CD4-positive, alpha-beta T cell treated with Interferon alpha-2 for 1 hour (primary cell): Measurements from ENCODE around the gene CKS2.

Experiments used
- DNase-seq, 2 donors: peaks; one replicate each; pipeline ENCODE4 v3.0.0-alpha.2; 2020 to 2022

The CKS2 gene

DNA sequence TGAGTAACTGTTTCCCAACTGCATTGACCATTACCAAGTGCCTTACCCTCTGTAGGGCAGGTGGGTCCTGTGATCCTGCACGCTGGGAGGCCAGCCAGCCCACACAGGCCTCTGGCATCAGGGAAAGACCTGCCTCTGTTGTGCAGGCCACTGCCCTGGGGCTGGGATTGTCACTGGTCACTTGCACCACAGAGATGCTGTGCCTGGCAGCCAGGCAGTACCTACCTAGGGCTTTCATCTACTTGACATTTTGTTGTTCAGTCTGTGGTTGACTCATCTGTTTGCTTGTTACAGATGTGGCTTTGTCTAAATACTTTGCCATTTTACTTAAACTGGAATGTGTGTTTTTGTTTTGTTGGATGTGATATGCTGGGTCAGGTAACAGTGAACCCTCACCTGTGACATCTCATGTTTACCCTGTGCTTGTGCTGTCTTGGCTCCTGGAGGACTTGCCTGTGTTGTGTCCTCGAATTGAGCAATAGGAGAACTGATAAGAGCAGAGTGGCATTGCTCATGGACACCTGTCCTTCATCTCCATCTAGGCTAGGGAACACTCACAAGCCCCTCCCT, 40.1 kb downstream of the CKS2 start:
- no peak for DNase-seq

DNA sequence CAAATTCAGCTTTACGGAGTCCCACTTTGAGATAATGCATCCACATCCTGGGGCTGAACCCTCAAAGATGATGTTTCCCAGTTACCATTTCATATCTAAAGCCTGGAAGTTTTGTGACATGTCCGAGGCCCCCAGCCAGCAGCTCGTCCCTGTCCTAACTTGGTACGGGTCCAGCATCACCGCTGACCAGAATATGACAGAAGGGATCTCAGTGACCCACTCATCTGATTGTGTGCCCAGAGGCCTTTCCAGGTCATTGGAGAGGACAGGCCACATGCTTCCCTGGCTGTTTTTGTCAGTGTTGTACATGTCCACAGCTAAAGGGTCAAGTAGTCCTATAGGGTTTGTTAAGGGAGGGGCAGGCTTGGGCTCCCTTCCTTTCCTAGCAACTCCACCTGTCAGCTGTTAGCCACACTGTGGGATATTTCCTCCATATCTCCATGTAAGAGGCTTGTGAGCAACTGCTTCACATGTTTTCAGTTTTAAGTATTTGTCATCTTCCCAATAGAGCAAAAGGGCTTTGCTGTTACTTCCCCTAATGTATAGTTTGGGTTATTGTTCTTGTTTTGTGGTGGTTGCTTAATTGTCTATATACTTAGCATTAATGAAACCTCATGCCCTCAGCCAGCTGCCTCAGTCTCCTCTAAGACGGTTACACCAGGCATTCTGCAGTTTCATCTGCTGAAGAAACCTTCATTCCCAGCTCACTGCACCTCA, 40.7 kb downstream of the CKS2 start:
- DNase-seq = no peak

DNA sequence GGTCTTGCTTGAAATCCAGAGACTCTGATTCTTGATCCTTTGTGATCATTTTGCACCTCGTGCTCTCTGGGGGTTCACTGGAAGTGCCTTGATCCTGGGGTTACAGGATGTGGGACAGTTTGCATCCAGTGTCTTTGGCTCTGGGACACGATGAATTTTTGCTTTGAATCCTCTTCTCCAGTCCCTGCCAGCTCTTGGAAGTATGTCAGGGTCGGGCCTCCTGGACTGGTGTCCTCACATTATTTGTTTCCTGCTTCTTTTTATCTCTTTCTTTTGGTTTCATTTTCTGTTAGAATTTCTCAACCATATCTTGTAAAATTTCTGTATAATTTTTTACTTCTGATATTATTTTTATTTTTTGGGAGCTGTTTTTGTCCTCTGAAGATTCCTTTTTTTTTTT, 41.5 kb downstream of the CKS2 start:
- no peak for DNase-seq

DNA sequence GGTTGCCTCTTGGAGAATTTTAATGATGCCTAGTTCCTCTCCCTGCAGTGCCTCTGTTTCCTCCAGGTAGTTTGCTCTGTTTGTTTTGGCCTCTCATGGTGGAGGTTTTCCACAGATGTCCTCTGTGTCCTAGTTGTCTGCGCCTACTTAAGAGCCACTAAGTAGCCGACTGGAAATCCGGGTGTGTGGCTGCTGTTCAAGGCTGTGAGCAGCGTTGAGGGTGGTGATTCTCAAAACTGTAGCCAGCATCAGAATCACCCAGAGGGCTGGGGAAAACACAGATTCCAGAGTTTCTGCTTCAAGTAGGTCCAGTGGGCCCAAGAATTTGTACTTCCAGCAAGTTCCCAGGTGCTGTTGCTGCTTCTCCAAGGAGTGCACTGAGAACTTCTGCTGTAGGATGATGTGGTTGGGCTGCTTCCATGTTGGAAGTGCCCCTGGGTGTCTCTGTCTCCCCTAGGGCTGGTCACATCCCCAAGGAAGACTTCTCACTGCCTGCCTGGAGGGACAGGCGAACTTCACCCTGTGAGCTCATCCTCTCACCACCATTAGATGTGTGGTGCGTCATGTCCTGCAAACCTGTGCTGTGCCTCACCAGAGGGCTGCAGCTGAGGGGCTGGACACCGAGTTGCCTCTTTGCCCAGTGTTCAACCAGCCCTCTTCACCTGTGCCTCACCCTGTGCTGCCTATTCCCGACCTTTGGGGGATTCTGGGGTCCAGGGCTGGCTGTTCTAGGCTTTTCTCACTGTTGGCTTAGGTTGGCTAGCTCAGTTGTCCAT, 42.1 kb downstream of the CKS2 start:
- DNase-seq = no peak

DNA sequence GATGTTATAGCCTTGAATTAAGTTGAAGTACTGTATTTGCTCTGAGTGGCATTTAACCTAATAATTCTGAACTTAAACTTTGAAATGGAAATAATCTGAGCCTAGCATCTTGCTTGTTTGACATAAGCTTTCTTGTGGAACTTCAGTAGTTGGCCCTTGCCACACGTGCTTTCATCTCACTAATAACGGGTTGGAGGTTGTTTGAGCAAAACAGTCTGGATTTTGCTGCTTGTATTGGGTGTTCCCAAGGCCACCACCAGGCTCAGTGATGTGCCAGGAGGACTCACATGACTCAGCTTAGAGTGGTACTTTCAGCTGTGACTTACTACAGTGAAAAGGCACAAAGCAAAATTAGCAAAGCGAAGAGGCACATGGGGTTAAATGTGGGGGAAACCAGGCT, 43.0 kb downstream of the CKS2 start:
- no peak for DNase-seq

DNA sequence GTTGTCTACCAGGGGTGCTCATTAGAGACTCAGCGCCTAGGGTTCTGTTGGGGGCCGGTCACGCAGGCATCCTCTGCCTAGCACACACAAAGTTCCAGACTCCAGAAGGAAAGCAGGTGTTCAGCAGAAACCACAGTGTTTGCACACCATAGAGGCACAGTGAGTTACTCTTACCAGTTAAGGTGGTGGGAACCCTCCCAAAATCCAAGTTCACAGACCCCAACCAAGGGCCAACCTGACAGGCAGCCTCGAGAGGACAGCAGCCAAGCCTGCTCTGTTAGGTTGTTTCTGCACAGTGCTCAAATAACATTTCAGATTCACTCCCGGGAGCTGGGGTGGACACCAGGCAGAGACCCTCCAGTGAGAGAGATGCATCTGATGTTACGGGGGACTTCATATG, 43.5 kb downstream of the CKS2 start:
- no peak for DNase-seq

DNA sequence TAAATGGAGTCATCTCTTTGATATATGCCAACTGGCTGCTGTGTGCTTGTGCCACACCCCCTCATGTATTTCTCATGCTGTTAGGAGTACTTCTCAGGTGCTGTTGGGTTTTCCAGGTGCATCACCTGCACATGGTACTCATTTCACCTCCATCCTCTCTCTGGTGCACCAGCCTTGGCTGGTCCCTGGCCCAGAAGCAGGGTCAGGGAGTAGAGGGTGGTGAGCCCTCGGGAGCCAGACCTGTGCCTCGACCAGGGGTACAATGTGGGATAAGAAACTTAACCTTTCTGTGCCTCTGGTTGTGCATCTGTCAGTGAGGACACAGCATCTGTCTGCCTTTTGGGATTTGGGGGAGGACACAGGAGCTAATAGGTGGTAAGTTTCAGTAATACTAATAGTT, 45.8 kb downstream of the CKS2 start:
- DNase-seq = no peak

DNA sequence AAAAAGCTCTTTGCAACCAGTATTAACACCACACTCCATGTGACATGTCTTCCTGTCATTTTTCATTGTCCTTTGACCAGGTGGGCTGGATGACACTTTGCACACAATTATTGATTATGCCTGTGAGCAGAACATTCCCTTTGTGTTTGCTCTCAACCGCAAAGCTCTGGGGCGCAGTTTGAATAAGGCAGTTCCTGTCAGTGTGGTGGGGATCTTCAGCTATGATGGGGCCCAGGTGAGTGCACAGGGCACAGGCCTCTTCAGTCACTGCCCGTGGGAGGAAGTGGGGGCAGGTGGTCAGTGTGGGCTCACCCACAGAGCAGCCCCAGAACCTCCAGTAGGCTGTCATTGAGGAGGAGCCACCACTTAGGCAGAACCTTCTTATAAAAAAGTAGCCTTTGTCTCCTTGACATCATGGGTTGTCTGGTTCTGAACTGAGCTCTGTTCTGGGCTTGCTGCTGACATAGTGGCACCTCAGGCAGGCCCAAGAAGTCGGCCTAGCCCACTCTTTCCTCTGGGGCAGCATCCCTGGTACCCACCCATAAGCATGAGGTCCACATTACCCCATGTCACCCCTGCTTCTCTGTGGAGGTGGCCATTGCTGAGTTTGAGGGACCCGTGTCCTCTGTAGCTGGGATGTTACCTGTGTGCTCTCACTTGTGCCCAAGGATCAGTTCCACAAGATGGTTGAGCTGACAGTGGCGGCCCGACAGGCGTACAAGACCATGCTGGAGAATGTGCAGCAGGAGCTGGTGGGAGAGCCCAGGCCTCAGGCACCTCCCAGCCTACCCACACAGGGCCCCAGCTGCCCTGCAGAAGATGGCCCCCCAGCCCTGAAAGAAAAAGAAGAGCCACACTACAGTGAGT, 46.6 kb downstream of the CKS2 start:
- no peak for DNase-seq

DNA sequence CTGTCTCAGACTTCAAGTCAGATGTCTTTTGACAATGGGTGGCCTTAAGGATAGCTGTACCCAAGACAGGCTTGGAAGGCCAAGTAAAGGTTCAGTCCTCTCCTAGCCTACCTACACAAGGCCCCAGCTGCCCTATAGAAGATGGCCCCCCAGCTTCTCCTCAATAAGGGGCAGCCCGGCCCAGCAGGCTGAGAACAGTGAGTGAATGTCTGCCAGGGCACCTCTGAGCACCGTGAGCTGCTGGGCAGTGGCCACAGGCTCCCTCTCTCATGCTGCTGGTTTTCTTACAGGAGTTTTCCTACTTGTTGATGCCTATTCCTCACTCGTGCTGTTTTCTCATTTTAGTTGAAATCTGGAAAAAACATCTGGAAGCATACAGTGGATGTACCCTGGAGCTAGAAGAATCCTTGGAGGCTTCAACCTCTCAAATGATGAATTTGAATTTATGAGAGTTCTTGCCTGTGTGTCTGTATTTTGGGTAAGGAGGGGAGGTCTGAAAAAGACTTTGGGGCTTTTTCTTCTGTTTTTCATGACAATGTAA, 47.5 kb downstream of the CKS2 start:
- no peak for DNase-seq

DNA sequence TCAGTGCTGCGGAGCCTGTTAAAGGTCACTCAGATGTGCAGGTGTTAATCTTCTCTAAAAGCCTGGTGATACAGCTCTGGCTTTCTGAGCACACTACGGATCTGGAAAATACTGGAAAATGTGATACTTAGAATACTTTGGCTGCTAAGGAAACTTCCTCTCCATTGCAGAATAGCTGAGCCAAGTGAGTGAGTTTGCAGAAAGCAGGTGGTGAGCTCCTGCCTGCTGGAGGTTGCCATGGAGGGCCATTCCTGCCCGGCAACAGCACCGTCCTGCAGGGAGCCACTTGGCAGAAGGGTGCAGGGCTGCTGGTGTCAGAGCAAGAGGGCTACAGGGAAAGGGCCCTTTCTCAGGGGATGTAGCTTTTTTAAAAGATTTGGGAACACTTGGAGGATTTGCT, 48.0 kb downstream of the CKS2 start:
- no peak for DNase-seq

DNA sequence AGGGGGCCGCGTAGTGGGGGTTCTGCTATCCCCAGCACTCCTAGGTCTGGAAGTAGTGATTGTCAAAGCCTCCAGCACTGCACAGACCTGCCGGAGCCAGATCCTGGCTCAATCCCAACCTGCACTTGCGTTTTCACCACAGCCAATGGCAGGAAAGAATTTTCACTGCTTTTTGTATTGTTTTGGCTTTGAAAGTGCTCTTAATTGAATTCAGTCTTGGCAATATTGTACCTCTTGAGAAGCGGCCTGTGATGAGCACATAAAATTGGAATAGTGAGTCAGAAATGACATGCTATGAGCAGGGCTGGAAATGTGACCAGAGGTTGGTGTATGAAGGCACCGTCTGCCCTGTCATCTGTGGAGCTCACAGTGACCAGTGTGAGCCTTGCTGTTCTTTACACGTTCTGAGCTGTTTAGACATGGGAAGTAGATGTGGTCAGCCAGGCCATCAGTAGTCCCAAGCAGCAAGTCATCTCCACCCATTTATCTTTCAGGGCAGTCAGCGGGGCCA, 48.8 kb downstream of the CKS2 start:
- DNase-seq = no peak

DNA sequence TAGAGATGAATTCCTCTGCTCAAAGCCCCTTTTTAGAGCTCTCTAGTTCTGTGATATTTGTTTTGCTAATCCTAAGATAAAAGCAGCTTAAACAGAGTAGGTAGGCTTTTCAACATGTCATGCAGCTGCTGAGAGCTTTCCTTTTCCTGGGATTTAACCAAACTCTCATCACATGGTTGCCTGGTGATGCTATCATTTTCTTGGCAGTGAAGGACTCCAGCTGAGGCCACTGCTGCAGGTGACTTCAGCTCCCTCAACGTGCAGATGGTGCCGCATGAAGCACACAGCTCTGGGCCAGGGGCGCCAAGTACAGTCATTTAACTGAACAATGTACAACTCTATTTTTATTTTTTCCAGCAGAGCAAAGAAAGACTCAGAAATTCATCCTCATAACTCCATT, 49.5 kb downstream of the CKS2 start:
- DNase-seq = no peak

DNA sequence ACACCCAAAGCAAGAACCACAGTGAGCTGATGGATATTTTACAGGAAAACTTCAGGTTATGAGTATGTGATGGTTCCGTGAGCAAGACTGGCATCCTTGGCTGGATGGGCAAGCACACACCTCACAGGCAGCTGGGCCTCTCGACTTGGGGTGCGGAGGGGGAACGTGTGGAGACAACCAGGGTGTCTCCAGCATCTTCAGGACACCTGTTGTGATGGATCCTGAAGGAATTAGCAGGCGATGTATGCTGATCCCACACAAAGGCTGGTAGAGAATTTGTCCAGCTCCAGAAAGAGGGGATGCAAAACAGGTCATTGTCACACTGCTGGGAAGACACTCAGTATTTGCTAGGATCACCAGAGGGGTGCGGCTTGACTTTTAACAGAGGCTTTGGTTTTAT, 50.0 kb downstream of the CKS2 start:
- DNase-seq = no peak

DNA sequence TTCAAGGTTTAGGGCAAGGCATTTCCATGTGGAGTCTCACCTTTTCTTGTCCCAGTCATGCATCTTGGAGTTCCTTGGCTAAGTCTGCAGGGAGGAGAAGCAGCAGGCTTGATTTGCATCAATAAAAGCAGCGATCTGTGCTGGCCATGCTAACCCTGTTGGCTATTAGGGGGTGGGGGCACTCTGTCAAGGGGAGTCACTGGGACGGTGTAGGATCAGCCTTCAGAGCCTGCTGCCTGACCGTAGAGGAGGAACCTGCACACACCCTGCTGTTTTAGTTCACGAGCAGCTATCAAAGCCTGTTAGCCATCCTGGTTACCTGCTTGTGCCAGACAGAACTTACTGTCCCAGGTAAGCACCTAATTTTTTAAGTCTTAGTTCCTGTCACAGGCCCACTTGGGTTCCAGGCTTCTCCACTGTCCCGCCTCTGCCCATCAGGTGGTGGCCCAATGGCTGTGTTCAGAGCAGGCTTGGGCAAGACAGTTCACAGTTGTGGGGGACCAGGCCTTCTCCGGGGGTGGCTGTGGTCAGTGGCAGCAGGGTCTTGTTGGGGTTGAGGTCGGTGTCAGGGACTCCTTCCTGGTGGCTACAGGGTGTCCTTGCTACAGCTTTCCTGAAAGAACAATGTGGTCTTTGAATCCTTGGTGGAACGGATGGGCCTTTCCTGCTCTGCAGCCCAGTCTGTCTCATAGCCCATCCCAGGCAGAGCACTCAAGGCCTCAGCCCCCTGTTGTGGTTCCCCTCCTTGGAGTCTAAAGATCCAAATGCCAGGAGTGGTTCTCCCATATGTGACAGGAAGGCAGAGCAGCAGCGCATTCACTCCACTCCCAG, 51.0 kb downstream of the CKS2 start:
- no peak for DNase-seq

DNA sequence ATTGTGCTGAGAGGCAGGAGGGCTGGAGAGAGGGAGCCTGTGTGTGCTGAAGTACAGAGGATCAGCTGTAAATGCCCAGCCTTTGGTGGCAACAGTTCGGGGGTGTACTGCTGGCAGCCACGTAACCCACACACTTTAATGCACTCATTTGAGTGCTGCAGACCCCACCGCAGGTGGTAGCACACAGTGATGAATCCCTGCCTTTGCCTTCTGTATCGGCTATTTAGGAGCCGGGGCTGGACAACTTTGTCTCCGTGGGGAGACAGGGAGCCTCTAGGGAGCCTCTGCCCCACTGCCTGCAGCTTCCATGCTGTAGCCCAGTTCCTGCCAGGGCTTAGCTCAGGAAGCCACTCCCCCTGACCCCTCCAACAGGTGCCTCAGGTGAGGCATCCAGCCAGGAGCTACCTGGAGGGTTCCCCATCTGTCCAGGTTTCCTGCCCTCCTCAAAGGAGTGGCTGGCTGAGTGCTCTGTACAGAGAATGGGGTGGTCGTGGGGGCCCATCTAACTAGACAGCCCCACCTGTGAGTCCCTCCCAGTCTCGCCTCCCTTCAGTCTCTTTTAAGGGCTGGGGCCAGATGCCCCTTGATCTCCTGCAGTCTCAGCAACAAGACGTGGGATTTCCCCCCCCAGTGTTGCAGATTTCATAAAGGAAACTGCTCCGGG, 51.8 kb downstream of the CKS2 start:
- DNase-seq = no peak

DNA sequence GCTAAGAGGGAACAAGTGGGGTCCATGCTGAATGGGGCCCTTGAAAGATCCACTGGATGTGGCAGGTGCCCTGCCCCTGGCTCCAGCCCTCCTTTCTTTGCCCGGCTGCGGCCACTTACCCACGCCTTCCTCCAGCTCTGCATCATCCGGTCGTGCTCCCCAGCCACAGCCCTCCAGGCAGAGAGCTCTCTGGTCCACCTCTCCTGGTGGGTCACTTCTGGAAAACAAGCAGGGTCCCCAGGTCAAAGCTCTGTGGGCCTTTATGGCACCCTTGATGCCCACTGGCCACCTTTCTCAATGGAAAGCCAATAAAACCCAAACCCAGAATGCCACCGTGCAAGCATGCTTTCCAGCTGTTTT, 52.3 kb downstream of the CKS2 start:
- no peak for DNase-seq

DNA sequence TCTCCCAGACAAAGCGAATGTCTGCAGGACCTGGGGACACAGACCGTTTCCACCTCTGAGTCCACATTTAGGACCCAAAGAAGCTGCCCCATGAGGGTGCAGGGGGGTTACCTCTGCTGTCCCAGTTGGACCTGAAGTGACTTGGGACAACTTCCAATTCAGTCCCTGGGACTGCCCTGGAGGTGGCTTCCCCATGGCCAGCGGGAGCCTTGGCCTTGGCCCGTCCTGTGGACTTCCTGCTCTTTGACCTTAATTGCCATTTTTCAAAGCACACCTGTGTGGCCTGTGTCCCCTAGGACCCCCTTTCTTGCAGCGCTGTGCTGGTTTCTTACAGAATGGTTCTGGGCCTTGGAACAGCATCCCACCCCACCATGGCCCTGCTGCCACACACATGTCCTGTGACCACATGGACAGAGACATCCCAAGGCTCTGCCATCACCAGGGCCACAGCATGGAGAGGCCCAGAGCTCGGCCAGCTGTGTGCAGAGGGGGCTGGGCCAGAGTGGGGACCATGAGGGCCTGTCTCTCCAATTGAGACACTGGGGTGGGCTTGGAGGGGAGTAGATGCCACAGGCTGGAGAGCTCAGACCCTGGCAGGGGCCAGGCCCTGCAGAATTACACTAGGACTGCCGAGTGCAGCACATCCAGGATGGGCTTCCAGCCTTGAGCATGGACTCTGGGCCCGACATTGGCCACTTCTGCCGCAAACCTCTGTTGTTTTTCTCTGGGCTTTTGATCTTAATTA, 53.1 kb downstream of the CKS2 start:
- no peak for DNase-seq

DNA sequence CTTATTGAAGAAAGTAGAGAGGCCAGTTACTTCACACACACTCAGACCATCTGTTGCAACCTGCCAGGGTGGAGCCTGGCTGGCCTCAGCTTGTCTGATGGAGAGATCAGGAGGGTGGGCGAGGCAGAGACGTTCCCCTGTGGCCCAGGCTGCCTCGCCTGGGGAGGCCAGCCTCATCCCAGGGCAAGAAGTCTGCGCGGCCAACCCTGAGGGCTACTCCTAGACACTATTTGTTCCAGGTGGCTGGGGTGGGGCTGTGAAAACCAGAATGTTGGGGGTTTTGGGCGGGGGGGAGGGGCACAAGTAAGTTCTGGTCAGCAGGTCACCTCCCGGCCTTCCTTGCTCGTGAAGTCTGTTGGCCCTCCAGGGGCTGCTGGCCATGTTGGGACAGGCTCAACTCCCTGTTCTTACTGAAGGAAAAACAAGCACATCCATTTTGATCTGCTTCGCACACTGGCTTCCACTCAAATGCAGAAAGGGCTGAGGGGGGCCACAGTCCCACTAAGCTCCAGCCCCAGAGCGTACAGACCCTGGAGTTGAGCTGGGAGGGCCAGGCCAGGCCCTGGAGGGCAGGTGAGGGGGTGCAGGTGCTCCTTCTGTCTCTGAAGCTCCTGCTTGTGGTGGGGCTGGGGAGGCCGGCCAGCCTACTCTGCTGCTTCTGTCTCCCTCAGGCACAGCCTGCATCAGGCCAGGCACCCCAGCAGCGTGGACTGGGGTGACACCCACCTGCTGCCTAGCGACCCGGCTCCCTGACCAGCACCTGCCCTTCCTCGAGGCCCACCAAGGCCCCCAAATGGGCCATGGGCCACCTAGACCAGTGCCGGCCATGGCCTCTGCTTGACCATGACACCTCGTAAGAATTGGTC, 53.9 kb downstream of the CKS2 start:
- no peak for DNase-seq

DNA sequence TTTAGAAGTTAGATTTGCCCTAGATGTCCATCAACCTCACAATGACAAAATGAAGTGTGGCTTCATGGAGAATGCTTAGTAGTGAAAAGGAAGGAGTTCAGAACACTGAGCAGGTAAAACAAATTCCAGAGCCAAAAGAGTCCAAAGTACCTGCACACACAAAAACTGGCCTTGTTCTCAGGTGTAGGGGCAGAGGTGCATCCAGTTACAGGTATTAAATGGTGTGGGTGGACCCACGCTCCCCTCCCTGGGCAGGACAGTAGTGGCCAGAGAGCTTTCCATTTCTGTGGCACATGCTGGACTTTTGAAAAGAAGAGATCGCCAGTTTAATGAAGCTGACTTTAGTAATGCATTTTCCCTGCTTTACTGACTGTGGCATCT, 54.5 kb downstream of the CKS2 start:
- no peak for DNase-seq
